Endothelial cell (in vitro differentiated cells): ENCODE results near the gene GALNT9. TPM values are rescaled to one million over a fixed set of nuclear protein-coding genes. Genes with fewer than 3 reads are reported as not detected.

Experiments used
- DNase-seq: peaks from one replicate; pipeline ENCODE4 v3.0.0; 2021; ENCODE audit warnings: low spot score
- H3K27ac Mint-ChIP-seq: one replicate; pipeline ENCODE4 v1.8.0; 2021; ENCODE audit warnings: mixed read lengths, inconsistent platforms; ENCODE audit not compliant: unreplicated experiment
- H3K27me3 Mint-ChIP-seq: one replicate; pipeline ENCODE4 v1.8.0; 2021; ENCODE audit warnings: mild to moderate bottlenecking, moderate library complexity, mixed read lengths, inconsistent platforms; ENCODE audit not compliant: unreplicated experiment
- H3K36me3 Mint-ChIP-seq: one replicate; pipeline ENCODE4 v1.8.0; 2021; ENCODE audit warnings: mild to moderate bottlenecking, low read depth, mixed read lengths, inconsistent platforms; ENCODE audit not compliant: unreplicated experiment
- H3K4me1 Mint-ChIP-seq: one replicate; pipeline ENCODE4 v1.8.0; 2021; ENCODE audit warnings: mild to moderate bottlenecking, mixed read lengths, inconsistent platforms; ENCODE audit not compliant: unreplicated experiment
- H3K4me3 Mint-ChIP-seq: one replicate; pipeline ENCODE4 v1.8.0; 2021; ENCODE audit warnings: mild to moderate bottlenecking, mixed read lengths, inconsistent platforms; ENCODE audit not compliant: unreplicated experiment
- H3K9me3 Mint-ChIP-seq: one replicate; pipeline ENCODE4 v1.8.0; 2021; ENCODE audit warnings: mixed read lengths, inconsistent platforms; ENCODE audit not compliant: unreplicated experiment
- total RNA-seq: library from RNA; stranded (reverse); fragmentation: NEBNext Ultra II Directional; extraction: Animal tissue kit (Norgen Biotek cat#: 25700); gene quantifications from one replicate; pipeline ENCODE4 v1.2.1, GENCODE V29; 2021; ENCODE audit not compliant: unreplicated experiment
- TF ChIP-seq, protein P1 (sequence below): fragments of 200-600 bp; sonication (generic); IDR thresholded peaks from one replicate; pipeline ENCODE4 v1.5.0; 2021; ENCODE audit warnings: antibody characterized with exemption; ENCODE audit not compliant: unreplicated experiment

Gene GALNT9
- total RNA-seq, 1 donor from 2014 or later, result not detected

- no peak overlapping the region for H3K4me3 Mint-ChIP-seq
- TF ChIP-seq, protein P1, sequence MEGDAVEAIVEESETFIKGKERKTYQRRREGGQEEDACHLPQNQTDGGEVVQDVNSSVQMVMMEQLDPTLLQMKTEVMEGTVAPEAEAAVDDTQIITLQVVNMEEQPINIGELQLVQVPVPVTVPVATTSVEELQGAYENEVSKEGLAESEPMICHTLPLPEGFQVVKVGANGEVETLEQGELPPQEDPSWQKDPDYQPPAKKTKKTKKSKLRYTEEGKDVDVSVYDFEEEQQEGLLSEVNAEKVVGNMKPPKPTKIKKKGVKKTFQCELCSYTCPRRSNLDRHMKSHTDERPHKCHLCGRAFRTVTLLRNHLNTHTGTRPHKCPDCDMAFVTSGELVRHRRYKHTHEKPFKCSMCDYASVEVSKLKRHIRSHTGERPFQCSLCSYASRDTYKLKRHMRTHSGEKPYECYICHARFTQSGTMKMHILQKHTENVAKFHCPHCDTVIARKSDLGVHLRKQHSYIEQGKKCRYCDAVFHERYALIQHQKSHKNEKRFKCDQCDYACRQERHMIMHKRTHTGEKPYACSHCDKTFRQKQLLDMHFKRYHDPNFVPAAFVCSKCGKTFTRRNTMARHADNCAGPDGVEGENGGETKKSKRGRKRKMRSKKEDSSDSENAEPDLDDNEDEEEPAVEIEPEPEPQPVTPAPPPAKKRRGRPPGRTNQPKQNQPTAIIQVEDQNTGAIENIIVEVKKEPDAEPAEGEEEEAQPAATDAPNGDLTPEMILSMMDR, result no peak
- H3K27ac Mint-ChIP-seq, result no peak overlapping the region
- peaks cover 4% of the 10 kb centered on the region for H3K27me3 Mint-ChIP-seq
- no peaks in the 10 kb centered on the region for H3K9me3 Mint-ChIP-seq
- DNase-seq, result no peak
- peaks cover 5% of the 10 kb centered on the region for H3K36me3 Mint-ChIP-seq
- H3K4me1 Mint-ChIP-seq, result no peaks in the 10 kb centered on the region
Measured at GRCh38 chr12:132158677-132159554, 170.5 kb downstream of the GALNT9 start.

DNA sequence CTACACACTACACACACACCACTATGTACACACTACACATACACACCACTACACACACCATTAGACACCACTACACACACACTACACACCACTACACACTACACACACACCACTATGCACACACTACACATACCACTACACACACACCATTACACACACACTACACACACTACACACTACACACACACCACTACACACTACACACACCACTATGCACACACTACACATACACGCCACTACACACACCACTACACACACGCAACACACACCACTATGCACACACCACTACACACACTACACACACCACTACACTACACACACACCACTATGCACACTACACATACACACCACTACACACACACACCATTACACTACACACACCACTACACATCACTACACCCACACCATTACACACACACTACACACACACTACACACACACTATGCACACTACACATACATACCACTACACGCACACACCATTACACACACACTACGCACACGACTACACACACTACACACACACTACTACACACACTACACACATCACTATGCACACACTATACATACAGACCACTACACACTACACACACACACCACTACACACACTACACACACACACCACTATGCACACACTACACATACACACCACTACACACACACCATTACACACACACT lies 171.5 kb downstream of the GALNT9 start:
- no peak overlapping the region for H3K27ac Mint-ChIP-seq
- peaks cover 4% of the 10 kb centered on the region for H3K27me3 Mint-ChIP-seq
- no peaks in the 10 kb centered on the region for H3K4me1 Mint-ChIP-seq
- H3K36me3 Mint-ChIP-seq, result peaks cover 5% of the 10 kb centered on the region
- H3K9me3 Mint-ChIP-seq, result no peaks in the 10 kb centered on the region
- H3K4me3 Mint-ChIP-seq, result no peak overlapping the region
- TF ChIP-seq, protein P1, result no peak
- no peak for DNase-seq

- TF ChIP-seq, protein P1, result no peak
- Mint-ChIP-seq H3K27me3 (peaks cover 4% of the 10 kb centered on the region), H3K27ac (no peak overlapping the region), H3K9me3 (no peaks in the 10 kb centered on the region), H3K4me1 (no peaks in the 10 kb centered on the region), H3K36me3 (peaks cover 5% of the 10 kb centered on the region), H3K4me3 (no peak overlapping the region)
- no peak for DNase-seq
Measured at GRCh38 chr12:132156573-132157325, 172.6 kb downstream of the GALNT9 start.

DNA sequence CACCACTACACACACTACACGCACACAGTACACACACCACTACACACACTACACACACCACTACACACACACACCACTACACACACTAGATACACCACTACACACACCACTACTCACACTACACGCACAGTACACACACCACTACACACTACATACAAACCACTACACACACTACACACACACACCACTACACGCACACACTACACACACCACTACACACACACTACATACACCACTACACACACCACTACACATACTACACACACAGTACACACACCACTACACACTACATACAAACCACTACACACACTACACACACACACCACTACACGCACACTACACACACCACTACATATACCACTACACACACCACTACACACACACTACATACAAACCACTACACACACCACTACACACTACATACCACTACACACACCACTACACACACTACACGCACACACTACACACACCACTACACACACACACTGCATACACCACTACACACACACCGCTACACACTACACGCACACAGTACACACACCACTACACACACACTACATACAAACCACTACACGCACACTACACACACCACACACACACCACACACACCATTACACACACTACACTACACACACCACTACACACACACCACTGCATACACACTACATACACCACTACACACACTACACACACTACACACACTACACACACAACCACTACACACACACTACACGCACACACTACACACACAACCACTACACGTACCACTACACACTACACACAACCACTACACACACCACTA lies 173.4 kb downstream of the GALNT9 start:
- no peak for DNase-seq
- H3K9me3 Mint-ChIP-seq, result no peaks in the 10 kb centered on the region
- TF ChIP-seq, protein P1, result no peak
- H3K36me3 Mint-ChIP-seq, result peaks cover 5% of the 10 kb centered on the region
- no peak overlapping the region for H3K4me3 Mint-ChIP-seq
- H3K27me3 Mint-ChIP-seq, result peaks cover 4% of the 10 kb centered on the region
- no peak overlapping the region for H3K27ac Mint-ChIP-seq
- H3K4me1 Mint-ChIP-seq, result no peaks in the 10 kb centered on the region
